ENCODE measurements around the gene SLC6A12. TPM values are rescaled to one million over a fixed set of nuclear protein-coding genes. Genes with fewer than 3 reads are reported as not detected.
"Not testable (repeated sequence)": the region's sequence is repeated elsewhere in the genome, so short reads cannot be mapped to it uniquely, and the experiment has no call there.

Gene SLC6A12
- total and polyA plus RNA-seq, 2 donors (not counting 3 experiments of a cell fraction or from before 2014, with no cell fraction given): not detected

DNA sequence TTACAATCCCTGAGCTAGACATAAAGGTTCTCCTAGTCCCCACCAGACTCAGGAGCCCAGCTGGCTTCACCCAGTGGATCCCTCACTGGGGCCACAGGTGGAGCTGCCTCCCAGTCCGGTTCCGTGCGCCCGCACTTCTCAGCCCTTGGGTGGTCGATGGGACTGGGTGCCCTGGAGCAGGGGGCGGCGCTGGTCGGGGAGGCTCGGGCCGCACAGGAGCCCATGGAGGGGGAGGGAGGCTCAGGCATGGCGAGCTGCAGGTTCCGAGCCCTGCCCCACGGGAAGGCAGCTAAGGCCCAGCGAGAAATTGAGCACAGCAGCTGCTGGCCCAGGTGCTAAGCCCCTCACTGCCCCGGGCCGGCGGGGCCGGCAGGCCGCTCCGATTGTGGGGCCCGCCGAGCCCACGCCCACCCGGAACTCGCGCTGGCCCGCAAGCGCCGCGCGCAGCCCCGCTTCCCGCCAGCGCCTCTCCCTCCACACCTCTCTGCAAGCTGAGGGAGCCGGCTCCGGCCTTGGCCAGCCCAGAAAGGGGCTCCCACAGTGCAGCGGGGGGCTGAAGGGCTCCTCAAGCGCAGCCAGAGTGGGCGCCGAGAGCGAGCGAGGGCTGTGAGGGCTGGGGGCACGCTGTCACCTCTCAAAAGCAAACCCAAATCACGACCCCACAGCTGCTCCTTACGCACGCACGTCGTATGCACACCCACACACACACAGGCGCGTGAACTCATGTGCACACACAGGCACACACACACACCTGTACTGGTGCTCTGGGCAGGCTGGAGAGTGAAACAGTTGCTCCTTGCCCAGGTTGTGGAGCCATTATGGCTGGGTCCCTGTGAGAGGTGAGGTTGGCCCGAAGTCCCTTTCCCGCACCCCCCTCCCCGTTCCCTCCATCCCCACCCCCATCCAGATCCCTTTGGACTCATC lies 25.7 kb downstream of the SLC6A12 start:
- peak; percentile 4 for TF ChIP-seq EZH2 (IDR thresholded peaks at IDR 0.05; ENCODE audit: borderline replicate concordance, low read depth, low read length, severe bottlenecking)
- H3K4me2 ChIP-seq (ENCODE audit: insufficient read depth, low read length); intact Hi-C loops (cut with micrococcal nuclease); H3K9me1 ChIP-seq (replicated peaks; ENCODE audit: control insufficient read depth, extremely low read depth, insufficient read depth, low read length); H3K9ac ChIP-seq (replicated peaks; ENCODE audit: extremely low read depth, insufficient read depth, low read length); POLR2A ChIA-PET; DNase-seq (ENCODE audit: low read depth, low spot score); H3K27ac ChIP-seq (ENCODE audit: insufficient read depth, low read depth, low read length); H3K36me3 ChIP-seq (ENCODE audit: control insufficient read depth in 2 of 2, extremely low read depth in 1 of 2, insufficient read depth in 2 of 2, low read length in 2 of 2); H3K4me1 ChIP-seq (ENCODE audit: control insufficient read depth, extremely low read depth, insufficient read depth, low read length); H3K79me2 ChIP-seq (ENCODE audit: control insufficient read depth, insufficient read depth, low read length); BruUV-seq (replicated peaks); dilution Hi-C loops (cut with MboI; ENCODE audit: extremely low pct_ligation_motif_present, low sequenced_read_pairs); H3K27me3 ChIP-seq (ENCODE audit: control insufficient read depth in 2 of 2, insufficient read depth in 2 of 2, low read length in 2 of 2); H3K9me3 ChIP-seq (replicated peaks; ENCODE audit: control insufficient read depth, insufficient read depth, low read length); FAIRE-seq; H4K20me1 ChIP-seq (replicated peaks; ENCODE audit: control insufficient read depth, extremely low read depth, insufficient read depth, low read length): not testable (repeated sequence)
- H2AFZ ChIP-seq (ENCODE audit: low read depth, low read length): peak overlapping the region; percentile 93
- H3K4me3 ChIP-seq (replicated peaks in 1 of 3; ENCODE audit: insufficient read depth in 1 of 3, low read depth in 1 of 3, low read length in 3 of 3): peak overlapping the region in 1 of 3 experiments; percentile 31
- CTCF ChIA-PET: interaction anchor here (0.7 to 1.5 kb wide), 3 partner anchors 9 to 22 kb away, joined by 3 to 7 read pairs (median 3); no protein-coding TSS in a partner anchor

DNA sequence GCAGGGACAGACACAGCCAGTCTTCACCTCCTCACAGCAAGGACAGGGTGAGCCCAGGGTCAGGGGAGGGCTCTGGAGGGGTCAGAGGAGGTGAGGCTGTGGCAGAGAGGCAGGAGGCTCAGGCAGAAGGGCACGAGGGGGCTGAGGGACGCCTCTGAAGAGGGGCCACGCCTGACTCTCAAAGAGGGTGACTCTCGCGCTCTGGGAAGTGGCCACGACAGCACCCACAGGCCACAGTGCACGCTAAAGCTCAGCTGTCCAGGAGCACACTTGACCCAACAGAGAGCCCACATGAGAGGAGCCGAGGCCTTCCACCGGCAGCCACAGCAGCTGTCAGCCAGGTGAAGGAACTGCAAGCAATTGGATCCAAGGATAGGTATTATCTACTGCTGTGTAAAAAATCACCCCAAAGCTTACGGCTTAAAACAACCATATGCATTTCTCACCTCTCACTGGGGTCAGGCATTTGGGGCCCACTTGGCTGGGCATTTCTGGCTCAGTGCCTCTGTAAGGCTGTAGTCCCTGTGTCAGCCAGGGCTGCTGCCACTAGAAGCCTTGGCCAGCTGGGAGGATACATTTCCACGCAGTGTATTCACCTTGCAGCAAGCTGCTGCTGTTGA lies 27.8 kb downstream of the SLC6A12 start:
- FAIRE-seq (no peak), DNase-seq (ENCODE audit: low read depth, low spot score) (no peak)
- Histone ChIP-seq H3K36me3 (ENCODE audit: control insufficient read depth in 2 of 2, extremely low read depth in 1 of 2, insufficient read depth in 2 of 2, low read length in 2 of 2) (no peaks in the 10 kb centered on the region), H3K79me2 (ENCODE audit: control insufficient read depth, insufficient read depth, low read length) (no peaks in the 10 kb centered on the region), H4K20me1 (replicated peaks; ENCODE audit: control insufficient read depth, extremely low read depth, insufficient read depth, low read length) (no peaks in the 10 kb centered on the region), H3K9me3 (replicated peaks; ENCODE audit: control insufficient read depth, insufficient read depth, low read length) (no peaks in the 10 kb centered on the region), H2AFZ (ENCODE audit: low read depth, low read length) (no peak overlapping the region), H3K9me1 (replicated peaks; ENCODE audit: control insufficient read depth, extremely low read depth, insufficient read depth, low read length) (no peaks in the 10 kb centered on the region), H3K4me1 (ENCODE audit: control insufficient read depth, extremely low read depth, insufficient read depth, low read length) (peaks cover 2% of the 10 kb centered on the region), H3K9ac (replicated peaks; ENCODE audit: extremely low read depth, insufficient read depth, low read length) (no peak overlapping the region), H3K4me3 (replicated peaks in 1 of 3; ENCODE audit: insufficient read depth in 1 of 3, low read depth in 1 of 3, low read length in 3 of 3) (no peak overlapping the region), H3K4me2 (ENCODE audit: insufficient read depth, low read length) (no peak overlapping the region), H3K27ac (ENCODE audit: insufficient read depth, low read depth, low read length) (no peak overlapping the region), H3K27me3 (ENCODE audit: control insufficient read depth in 2 of 2, insufficient read depth in 2 of 2, low read length in 2 of 2) (no peaks in the 10 kb centered on the region)
- no TSS peak for BruUV-seq (replicated peaks)
- no peak for TF ChIP-seq GATA2 (IDR thresholded peaks at IDR 0.05; ENCODE audit: insufficient read depth, insufficient read length, low read depth, low read length)
- no peak for TF ChIP-seq EZH2 (IDR thresholded peaks at IDR 0.05; ENCODE audit: borderline replicate concordance, low read depth, low read length, severe bottlenecking)
- TF ChIP-seq MYC (IDR thresholded peaks at IDR 0.05; ENCODE audit: low read depth, low read length): no peak
- TF ChIP-seq, protein P1, sequence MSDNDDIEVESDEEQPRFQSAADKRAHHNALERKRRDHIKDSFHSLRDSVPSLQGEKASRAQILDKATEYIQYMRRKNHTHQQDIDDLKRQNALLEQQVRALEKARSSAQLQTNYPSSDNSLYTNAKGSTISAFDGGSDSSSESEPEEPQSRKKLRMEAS (IDR thresholded peaks at IDR 0.05; ENCODE audit: insufficient read depth, insufficient read length): no peak
- no peak for TF ChIP-seq FOS (IDR thresholded peaks at IDR 0.05; ENCODE audit: borderline replicate concordance, insufficient read depth, low read length)
- TF ChIP-seq POLR2A (IDR thresholded peaks at IDR 0.05; ENCODE audit: low read depth, low read length): no peak
- no peak for TF ChIP-seq JUN (IDR thresholded peaks at IDR 0.05; ENCODE audit: borderline replicate concordance, insufficient read depth, insufficient read length, low read depth)
- TF ChIP-seq POLR2AphosphoS5 (IDR thresholded peaks at IDR 0.05; ENCODE audit: insufficient read depth, low read depth, low read length): no peak
- TF ChIP-seq, protein P2, sequence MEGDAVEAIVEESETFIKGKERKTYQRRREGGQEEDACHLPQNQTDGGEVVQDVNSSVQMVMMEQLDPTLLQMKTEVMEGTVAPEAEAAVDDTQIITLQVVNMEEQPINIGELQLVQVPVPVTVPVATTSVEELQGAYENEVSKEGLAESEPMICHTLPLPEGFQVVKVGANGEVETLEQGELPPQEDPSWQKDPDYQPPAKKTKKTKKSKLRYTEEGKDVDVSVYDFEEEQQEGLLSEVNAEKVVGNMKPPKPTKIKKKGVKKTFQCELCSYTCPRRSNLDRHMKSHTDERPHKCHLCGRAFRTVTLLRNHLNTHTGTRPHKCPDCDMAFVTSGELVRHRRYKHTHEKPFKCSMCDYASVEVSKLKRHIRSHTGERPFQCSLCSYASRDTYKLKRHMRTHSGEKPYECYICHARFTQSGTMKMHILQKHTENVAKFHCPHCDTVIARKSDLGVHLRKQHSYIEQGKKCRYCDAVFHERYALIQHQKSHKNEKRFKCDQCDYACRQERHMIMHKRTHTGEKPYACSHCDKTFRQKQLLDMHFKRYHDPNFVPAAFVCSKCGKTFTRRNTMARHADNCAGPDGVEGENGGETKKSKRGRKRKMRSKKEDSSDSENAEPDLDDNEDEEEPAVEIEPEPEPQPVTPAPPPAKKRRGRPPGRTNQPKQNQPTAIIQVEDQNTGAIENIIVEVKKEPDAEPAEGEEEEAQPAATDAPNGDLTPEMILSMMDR (IDR thresholded peaks at IDR 0.05; ENCODE audit: extremely low read depth in 1 of 2, insufficient read depth in 1 of 2, low read depth in 1 of 2, low read length in 2 of 2): no peak
- CTCF ChIA-PET: no interaction called here
- dilution Hi-C loops (cut with MboI; ENCODE audit: extremely low pct_ligation_motif_present, low sequenced_read_pairs): no loop called here
- intact Hi-C loops (cut with micrococcal nuclease): no loop called here
- POLR2A ChIA-PET: no interaction called here

All from endothelial cell of umbilical vein (primary cell).